ENCODE results near the gene SEC22C.
"Not testable (repeated sequence)": the region's sequence is repeated elsewhere in the genome, so short reads cannot be mapped to it uniquely, and the experiment has no call there.

Gene SEC22C

GRCh38 chr3:42581709-42582473 lies at the start of gene SEC22C:
TSS of gene SEC22C (minus strand) at chr3:42581967. CDS start at chr3:42569046, 12,921 bp downstream.
- DNase-seq: peak; percentile 92

GRCh38 chr3:42613462-42613861 lies 31.7 kb upstream of the SEC22C start:
- no peak for DNase-seq

GRCh38 chr3:42612928-42613327 lies 31.2 kb upstream of the SEC22C start:
- DNase-seq: no peak

- DNase-seq: no peak
Measured at GRCh38 chr3:42612217-42612616, 30.4 kb upstream of the SEC22C start.

- DNase-seq: no peak
Measured at GRCh38 chr3:42610976-42611375, 29.2 kb upstream of the SEC22C start.

- peak; percentile 21 for DNase-seq
Measured at GRCh38 chr3:42608581-42608980, 26.8 kb upstream of the SEC22C start.

- no peak for DNase-seq
Measured at GRCh38 chr3:42605546-42606173, 23.9 kb upstream of the SEC22C start.

GRCh38 chr3:42602961-42603360 lies 21.2 kb upstream of the SEC22C start:
- DNase-seq: no peak

GRCh38 chr3:42601896-42602581 lies 20.3 kb upstream of the SEC22C start:
- no peak for DNase-seq

- DNase-seq: peak; percentile 70
Measured at GRCh38 chr3:42600958-42601675, 19.4 kb upstream of the SEC22C start.

GRCh38 chr3:42600111-42600957 lies 18.6 kb upstream of the SEC22C start, which contains the start of gene NKTR:
TSS of gene NKTR (plus strand) at chr3:42600686. CDS start at chr3:42601007, 321 bp downstream.
- DNase-seq: peak; percentile 99

GRCh38 chr3:42597098-42597497 lies 15.3 kb upstream of the SEC22C start:
- not testable (repeated sequence) for DNase-seq

GRCh38 chr3:42595682-42596081 lies 13.9 kb upstream of the SEC22C start:
- DNase-seq: no peak

GRCh38 chr3:42593635-42594034 lies 11.9 kb upstream of the SEC22C start:
- no peak for DNase-seq

- DNase-seq: no peak
Measured at GRCh38 chr3:42591811-42592210, 10.0 kb upstream of the SEC22C start.

GRCh38 chr3:42590989-42591756 lies 9.4 kb upstream of the SEC22C start:
- no peak for DNase-seq

GRCh38 chr3:42589382-42590109 lies 7.8 kb upstream of the SEC22C start:
- no peak for DNase-seq

- no peak for DNase-seq
Measured at GRCh38 chr3:42588625-42589024, 6.9 kb upstream of the SEC22C start.

- DNase-seq: no peak
Measured at GRCh38 chr3:42582474-42583070, 805 bp upstream of the SEC22C start.

- DNase-seq: no peak
Measured at GRCh38 chr3:42581400-42581708, 413 bp downstream of the SEC22C start.
